Activated naive CD4-positive, alpha-beta T cell (primary cell): Measurements from ENCODE around the gene SLC6A4.
A peak's percentile ranks its signal among the peaks of the same experiment; 100 is the strongest.
"Not testable (repeated sequence)": the region's sequence is repeated elsewhere in the genome, so short reads cannot be mapped to it uniquely, and the experiment has no call there.

Experiments
- DNase-seq, 4 experiments: peaks; one replicate each; lab custom pipeline; 2025; lab: John Stamatoyannopoulos, UW

The SLC6A4 gene

GRCh38 chr17:30238387-30239088, 3.0 kb upstream of the SLC6A4 start:
- no peak for DNase-seq

- DNase-seq, result no peak
Observed at GRCh38 chr17:30238003-30238344, 2.5 kb upstream of the SLC6A4 start.

GRCh38 chr17:30237296-30238002, 2.0 kb upstream of the SLC6A4 start:
- no peak for DNase-seq

- peak in 1 of 4 experiments; percentile 3 for DNase-seq
Observed at GRCh38 chr17:30236766-30237165, 1.3 kb upstream of the SLC6A4 start.

- no peak for DNase-seq
Observed at GRCh38 chr17:30236297-30236624, 764 bp upstream of the SLC6A4 start.

- DNase-seq, result no peak
Observed at GRCh38 chr17:30234964-30235363, 533 bp downstream of the SLC6A4 start.

GRCh38 chr17:30234296-30234695, 1.2 kb downstream of the SLC6A4 start:
- no peak for DNase-seq

GRCh38 chr17:30232824-30233427, 2.6 kb downstream of the SLC6A4 start:
- DNase-seq, result no peak

GRCh38 chr17:30232015-30232823, 3.3 kb downstream of the SLC6A4 start:
- no peak for DNase-seq

GRCh38 chr17:30230596-30231125, 4.8 kb downstream of the SLC6A4 start:
- no peak for DNase-seq

- DNase-seq, result not testable (repeated sequence)
Observed at GRCh38 chr17:30230009-30230408, 5.5 kb downstream of the SLC6A4 start.

GRCh38 chr17:30229012-30229411, 6.5 kb downstream of the SLC6A4 start:
- no peak for DNase-seq

- DNase-seq, result no peak
Observed at GRCh38 chr17:30228011-30228410, 7.5 kb downstream of the SLC6A4 start.

- no peak for DNase-seq
Observed at GRCh38 chr17:30226878-30227277, 8.6 kb downstream of the SLC6A4 start.

GRCh38 chr17:30225919-30226553, 9.5 kb downstream of the SLC6A4 start:
- no peak for DNase-seq

- no peak for DNase-seq
Observed at GRCh38 chr17:30225112-30225511, 10.4 kb downstream of the SLC6A4 start.

- no peak for DNase-seq
Observed at GRCh38 chr17:30224419-30224960, 11.0 kb downstream of the SLC6A4 start.

- no peak for DNase-seq
Observed at GRCh38 chr17:30222721-30223175, 12.7 kb downstream of the SLC6A4 start.

GRCh38 chr17:30222251-30222650, 13.2 kb downstream of the SLC6A4 start:
- no peak for DNase-seq

GRCh38 chr17:30221346-30221745, 14.2 kb downstream of the SLC6A4 start:
- DNase-seq, result no peak

- no peak for DNase-seq
Observed at GRCh38 chr17:30220414-30220813, 15.1 kb downstream of the SLC6A4 start.
